GM21576 (cell line): ENCODE data around the gene PIGP.
"Not testable (repeated sequence)": the region's sequence is repeated elsewhere in the genome, so short reads cannot be mapped to it uniquely, and the experiment has no call there.

Experiments
- ATAC-seq: cut with Tn5 transposase; IDR thresholded peaks from one replicate; pipeline ENCODE4 v1.9.1; 2021; ENCODE audit warnings: mild to moderate bottlenecking, moderate library complexity; ENCODE audit not compliant: unreplicated experiment

Gene PIGP

GRCh38 chr21:37045149-37045548 is 27.7 kb downstream of the PIGP start:
- no peak for ATAC-seq

GRCh38 chr21:37044643-37045042 is 28.2 kb downstream of the PIGP start:
- no peak for ATAC-seq

GRCh38 chr21:37043818-37044217 is 29.1 kb downstream of the PIGP start:
- no peak for ATAC-seq

GRCh38 chr21:37041706-37042271 is 31.1 kb downstream of the PIGP start:
- ATAC-seq = no peak

GRCh38 chr21:37040212-37040611 is 32.7 kb downstream of the PIGP start:
- no peak for ATAC-seq

- no peak for ATAC-seq
Observed at GRCh38 chr21:37039411-37040075, 33.3 kb downstream of the PIGP start.

GRCh38 chr21:37036177-37036576 is 36.7 kb downstream of the PIGP start:
- no peak for ATAC-seq

GRCh38 chr21:37034394-37034793 is 38.5 kb downstream of the PIGP start:
- not testable (repeated sequence) for ATAC-seq

- no peak for ATAC-seq
Observed at GRCh38 chr21:37032877-37033471, 39.9 kb downstream of the PIGP start.

GRCh38 chr21:37032293-37032692 is 40.6 kb downstream of the PIGP start:
- no peak for ATAC-seq

- ATAC-seq = no peak
Observed at GRCh38 chr21:37030864-37031263, 42.0 kb downstream of the PIGP start.

- ATAC-seq = no peak
Observed at GRCh38 chr21:37028570-37028969, 44.3 kb downstream of the PIGP start.

GRCh38 chr21:37026499-37026898 is 46.4 kb downstream of the PIGP start:
- ATAC-seq = no peak

- ATAC-seq = no peak
Observed at GRCh38 chr21:37017951-37018679, 54.8 kb downstream of the PIGP start.
